SK-N-SH treated with all-trans-retinoic acid at 6 μM for 48 hours (cell line): ENCODE data around the gene GALNT12.

Experiments used
- ATAC-seq: fragments of 200-7000 bp; cut with Tn5 transposase; 3 replicates; pipeline ENCODE4 v1.9.1; 2020; ENCODE audit warnings: mild to moderate bottlenecking, moderate library complexity
- ARNTL ChIP-seq: fragments of 450-650 bp; formaldehyde crosslinking; IDR thresholded peaks from 2 replicates; pipeline ENCODE4 v1.5.0; 2020; ENCODE audit warnings: low read depth, mild to moderate bottlenecking, moderate library complexity, borderline replicate concordance
- CREB5 ChIP-seq: fragments of 250-450 bp; sonication (Bioruptor Pico); IDR thresholded peaks from 2 replicates; pipeline ENCODE4 v1.5.1; 2020; ENCODE audit warnings: low read depth, mild to moderate bottlenecking, moderate library complexity
- ESRRG ChIP-seq: fragments of 250-450 bp; sonication (Bioruptor Pico); IDR thresholded peaks from 2 replicates; pipeline ENCODE4 v1.6.1; 2021; ENCODE audit warnings: mild to moderate bottlenecking
- GLIS3 ChIP-seq: fragments of 250-450 bp; sonication (Bioruptor Pico); IDR thresholded peaks from 2 replicates; pipeline ENCODE4 v1.5.0; 2020; ENCODE audit warnings: mild to moderate bottlenecking, moderate library complexity
- ISL1 ChIP-seq: fragments of 250-450 bp; sonication (Bioruptor Pico); IDR thresholded peaks from 2 replicates; pipeline ENCODE4 v2.1.2; 2022; ENCODE audit warnings: mild to moderate bottlenecking, moderate library complexity
- OSR1 ChIP-seq: fragments of 250-450 bp; sonication (Bioruptor Pico); IDR thresholded peaks from 2 replicates; pipeline ENCODE4 v1.8.0; 2022; ENCODE audit warnings: moderate library complexity, mild to moderate bottlenecking, inconsistent platforms
- PATZ1 ChIP-seq: fragments of 250-450 bp; sonication (Bioruptor Pico); IDR thresholded peaks from 2 replicates; pipeline ENCODE4 v1.8.0; 2020; ENCODE audit warnings: mild to moderate bottlenecking, moderate library complexity, borderline replicate concordance
- PPARA ChIP-seq: fragments of 250-450 bp; sonication (Bioruptor Pico); IDR thresholded peaks from 2 replicates; pipeline ENCODE4 v1.5.0; 2020; ENCODE audit warnings: mild to moderate bottlenecking, borderline replicate concordance
- RARB ChIP-seq: fragments of 250-450 bp; sonication (Bioruptor Pico); IDR thresholded peaks from 2 replicates; pipeline ENCODE4 v1.8.0; 2021; ENCODE audit warnings: mild to moderate bottlenecking, moderate library complexity
- SNAI2 ChIP-seq: fragments of 250-450 bp; sonication (Bioruptor Pico); IDR thresholded peaks from 2 replicates; pipeline ENCODE4 v1.5.0; 2020; ENCODE audit warnings: mild to moderate bottlenecking, moderate library complexity
- TCF4 ChIP-seq: fragments of 250-450 bp; sonication (Bioruptor Pico); IDR thresholded peaks from 2 replicates; pipeline ENCODE4 v1.8.0; 2021; ENCODE audit warnings: mild to moderate bottlenecking, moderate library complexity, borderline replicate concordance
- TOX ChIP-seq: fragments of 250-450 bp; sonication (Bioruptor Pico); IDR thresholded peaks from 2 replicates; pipeline ENCODE4 v1.8.0; 2021; ENCODE audit warnings: mild to moderate bottlenecking, moderate library complexity, borderline replicate concordance
- TSHZ2 ChIP-seq: fragments of 250-450 bp; sonication (Bioruptor Pico); IDR thresholded peaks from 2 replicates; pipeline ENCODE4 v1.5.0; 2020; ENCODE audit warnings: mild to moderate bottlenecking, moderate library complexity
- ZC3H10 ChIP-seq: fragments of 250-450 bp; sonication (Bioruptor Pico); IDR thresholded peaks from 2 replicates; pipeline ENCODE4 v1.5.1; 2021; ENCODE audit warnings: mild to moderate bottlenecking, moderate library complexity
- ZFP3 ChIP-seq: fragments of 250-450 bp; sonication (Bioruptor Pico); IDR thresholded peaks from 2 replicates; pipeline ENCODE4 v1.5.0; 2020; ENCODE audit warnings: mild to moderate bottlenecking, moderate library complexity
- ZNF565 ChIP-seq: fragments of 450-650 bp; formaldehyde crosslinking; conservative IDR thresholded peaks from 2 replicates; pipeline ENCODE4 v1.5.0; 2020; ENCODE audit warnings: low read depth, mild to moderate bottlenecking, moderate library complexity
- ZNF70 ChIP-seq: fragments of 450-650 bp; formaldehyde crosslinking; IDR thresholded peaks from 2 replicates; pipeline ENCODE4 v1.5.0; 2020; ENCODE audit warnings: mild to moderate bottlenecking, moderate library complexity
- ZNF8 ChIP-seq: fragments of 450-650 bp; formaldehyde crosslinking; IDR thresholded peaks from 2 replicates; pipeline ENCODE4 v1.5.0; 2020; ENCODE audit warnings: mild to moderate bottlenecking, moderate library complexity
- TF ChIP-seq, protein P1 (sequence below): fragments of 250-450 bp; sonication (Bioruptor Pico); IDR thresholded peaks from 2 replicates; pipeline ENCODE4 v1.5.1; 2021; ENCODE audit warnings: mild to moderate bottlenecking, moderate library complexity

GALNT12 gene

DNA sequence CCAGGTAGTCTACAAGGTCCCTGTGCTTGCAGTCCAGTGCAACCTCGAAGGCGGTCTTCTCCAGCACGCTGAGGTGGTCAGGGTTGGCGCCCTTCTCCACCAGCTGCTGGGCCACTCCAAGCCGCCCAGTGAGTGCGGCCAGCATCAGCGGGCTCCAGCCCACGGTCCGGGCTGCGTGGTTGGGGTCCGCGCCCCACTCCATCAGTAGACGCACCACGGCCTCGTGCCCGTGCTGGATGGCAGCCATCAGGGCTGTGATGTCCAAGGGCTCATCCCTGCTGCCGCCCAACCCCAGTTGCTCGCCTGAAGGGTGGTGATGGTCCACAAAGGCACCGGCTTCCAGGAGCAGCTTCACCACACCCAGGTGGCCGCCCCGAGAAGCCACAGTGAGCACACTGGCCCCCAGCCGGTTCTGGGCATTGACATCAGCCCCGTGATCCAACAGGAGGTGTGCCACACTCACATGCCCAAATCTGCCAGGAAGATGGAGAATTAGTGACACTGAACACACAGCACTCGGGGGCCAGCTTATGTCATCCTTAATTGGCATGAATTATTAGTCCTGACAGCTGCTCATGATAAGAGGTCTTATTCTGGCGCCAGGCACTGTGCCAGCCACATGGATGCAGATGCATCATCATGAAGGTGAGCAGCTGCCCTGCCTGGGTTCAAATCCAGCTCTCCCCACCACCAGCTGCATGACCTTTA lies 17.2 kb upstream of the GALNT12 start:
- no peak for ATAC-seq
- no peak for TF ChIP-seq RARB
- no peak for TF ChIP-seq ESRRG
- TF ChIP-seq ZNF8 (CRISPR knock-in tag) = no peak
- TF ChIP-seq CREB5 (CRISPR knock-in tag) = no peak
- no peak for TF ChIP-seq PATZ1 (CRISPR knock-in tag)
- no peak for TF ChIP-seq ZNF70 (CRISPR knock-in tag)
- TF ChIP-seq ISL1 = no peak
- no peak for TF ChIP-seq ZNF565 (CRISPR knock-in tag)
- no peak for TF ChIP-seq SNAI2 (CRISPR knock-in tag)
- no peak for TF ChIP-seq TOX
- TF ChIP-seq, protein P1, sequence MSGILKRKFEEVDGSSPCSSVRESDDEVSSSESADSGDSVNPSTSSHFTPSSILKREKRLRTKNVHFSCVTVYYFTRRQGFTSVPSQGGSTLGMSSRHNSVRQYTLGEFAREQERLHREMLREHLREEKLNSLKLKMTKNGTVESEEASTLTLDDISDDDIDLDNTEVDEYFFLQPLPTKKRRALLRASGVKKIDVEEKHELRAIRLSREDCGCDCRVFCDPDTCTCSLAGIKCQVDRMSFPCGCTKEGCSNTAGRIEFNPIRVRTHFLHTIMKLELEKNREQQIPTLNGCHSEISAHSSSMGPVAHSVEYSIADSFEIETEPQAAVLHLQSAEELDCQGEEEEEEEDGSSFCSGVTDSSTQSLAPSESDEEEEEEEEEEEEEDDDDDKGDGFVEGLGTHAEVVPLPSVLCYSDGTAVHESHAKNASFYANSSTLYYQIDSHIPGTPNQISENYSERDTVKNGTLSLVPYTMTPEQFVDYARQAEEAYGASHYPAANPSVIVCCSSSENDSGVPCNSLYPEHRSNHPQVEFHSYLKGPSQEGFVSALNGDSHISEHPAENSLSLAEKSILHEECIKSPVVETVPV (CRISPR knock-in tag) = no peak
- TF ChIP-seq TCF4 = no peak
- no peak for TF ChIP-seq PPARA
- no peak for TF ChIP-seq ZFP3 (CRISPR knock-in tag)
- TF ChIP-seq TSHZ2 (CRISPR knock-in tag) = no peak

DNA sequence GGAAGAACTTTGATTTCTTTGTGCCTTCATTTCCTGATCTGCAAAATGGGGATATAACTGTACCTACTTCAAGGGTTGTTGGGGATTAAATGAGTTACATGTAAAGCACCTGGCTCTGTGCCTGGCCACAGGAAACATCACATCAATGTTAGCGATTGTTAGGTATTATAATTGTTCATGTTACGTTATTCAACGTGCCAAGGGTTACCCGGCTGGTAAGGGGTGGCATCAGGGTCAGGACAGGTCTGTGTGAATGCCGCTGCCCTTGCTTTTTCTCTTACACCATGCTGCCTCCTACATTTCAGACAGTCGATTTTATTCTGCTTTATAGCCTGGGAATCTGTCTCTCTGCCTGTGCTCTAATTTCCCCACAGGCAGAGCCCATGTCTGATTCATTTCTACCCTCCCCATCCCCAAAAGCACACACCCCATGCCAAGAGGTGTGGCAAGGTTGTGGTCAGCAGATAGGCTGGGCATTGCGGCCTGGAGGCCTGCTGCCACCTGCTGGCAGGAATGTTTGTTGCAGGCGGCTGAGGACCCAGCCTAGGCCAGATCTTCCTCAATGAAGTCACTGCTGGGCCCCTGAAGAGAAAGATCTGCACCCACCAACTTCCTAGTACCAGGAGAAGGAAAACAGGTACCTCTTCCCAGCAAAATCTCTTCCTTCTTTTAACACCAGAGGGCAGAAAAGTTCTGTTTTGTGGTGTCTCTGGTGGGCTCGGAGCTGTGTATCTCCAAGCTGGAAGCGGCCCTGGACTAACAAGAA lies 16.4 kb upstream of the GALNT12 start:
- ATAC-seq = peak; percentile 96
- TF ChIP-seq ZFP3 (CRISPR knock-in tag) (no peak), PATZ1 (CRISPR knock-in tag) (peak; percentile 82; the same call in 1 of the 2 replicates), ZC3H10 (CRISPR knock-in tag) (no peak)

- no peak for ATAC-seq
- no peak for TF ChIP-seq GLIS3 (CRISPR knock-in tag)
- no peak for TF ChIP-seq ZFP3 (CRISPR knock-in tag)
- no peak for TF ChIP-seq ZNF565 (CRISPR knock-in tag)
- no peak for TF ChIP-seq OSR1 (CRISPR knock-in tag)
- TF ChIP-seq ARNTL (CRISPR knock-in tag) = no peak
- TF ChIP-seq ZNF70 (CRISPR knock-in tag) = no peak
- no peak for TF ChIP-seq RARB
- TF ChIP-seq ZC3H10 (CRISPR knock-in tag) = no peak
- TF ChIP-seq, protein P1 (CRISPR knock-in tag) = no peak
- no peak for TF ChIP-seq TOX
Observed at GRCh38 chr9:98791608-98792490, 15.6 kb upstream of the GALNT12 start.
